PC-9 (cell line): ENCODE results near the gene SYT2.
"Not testable (repeated sequence)": the region's sequence is repeated elsewhere in the genome, so short reads cannot be mapped to it uniquely, and the experiment has no call there.

Experiments
- EZH2 ChIP-seq: fragments of 200-600 bp; sonication (generic); IDR thresholded peaks from 2 replicates; pipeline ENCODE4 v1.8.0; 2017; ENCODE audit warnings: antibody characterized with exemption, low read depth
- TF ChIP-seq, protein P1 (sequence below): fragments of 200-600 bp; sonication (generic); conservative IDR thresholded peaks from 2 replicates; pipeline ENCODE4 v1.6.1; 2017; ENCODE audit warnings: mixed run types, antibody characterized with exemption, mild to moderate bottlenecking, moderate library complexity

DNA sequence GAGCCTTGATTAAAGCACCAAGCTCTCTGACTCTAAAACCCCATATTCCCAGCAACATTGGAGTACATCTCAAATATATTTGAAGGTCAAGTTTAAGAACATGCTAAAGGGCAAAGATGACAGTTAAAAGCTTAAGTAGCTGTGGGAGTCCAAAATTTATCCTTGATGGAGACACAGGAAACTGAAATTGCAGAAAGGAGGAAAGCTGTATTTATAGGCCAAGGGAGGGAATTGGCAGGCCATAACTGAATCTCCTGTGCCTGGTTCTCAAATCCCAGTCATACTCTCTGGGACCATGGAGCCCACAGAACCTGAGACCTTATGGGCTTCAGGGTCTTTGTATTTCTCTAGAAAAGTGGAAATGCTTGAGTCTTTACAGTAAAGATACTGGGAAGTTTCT lies 167.8 kb downstream of the SYT2 start:
- TF ChIP-seq, protein P1, sequence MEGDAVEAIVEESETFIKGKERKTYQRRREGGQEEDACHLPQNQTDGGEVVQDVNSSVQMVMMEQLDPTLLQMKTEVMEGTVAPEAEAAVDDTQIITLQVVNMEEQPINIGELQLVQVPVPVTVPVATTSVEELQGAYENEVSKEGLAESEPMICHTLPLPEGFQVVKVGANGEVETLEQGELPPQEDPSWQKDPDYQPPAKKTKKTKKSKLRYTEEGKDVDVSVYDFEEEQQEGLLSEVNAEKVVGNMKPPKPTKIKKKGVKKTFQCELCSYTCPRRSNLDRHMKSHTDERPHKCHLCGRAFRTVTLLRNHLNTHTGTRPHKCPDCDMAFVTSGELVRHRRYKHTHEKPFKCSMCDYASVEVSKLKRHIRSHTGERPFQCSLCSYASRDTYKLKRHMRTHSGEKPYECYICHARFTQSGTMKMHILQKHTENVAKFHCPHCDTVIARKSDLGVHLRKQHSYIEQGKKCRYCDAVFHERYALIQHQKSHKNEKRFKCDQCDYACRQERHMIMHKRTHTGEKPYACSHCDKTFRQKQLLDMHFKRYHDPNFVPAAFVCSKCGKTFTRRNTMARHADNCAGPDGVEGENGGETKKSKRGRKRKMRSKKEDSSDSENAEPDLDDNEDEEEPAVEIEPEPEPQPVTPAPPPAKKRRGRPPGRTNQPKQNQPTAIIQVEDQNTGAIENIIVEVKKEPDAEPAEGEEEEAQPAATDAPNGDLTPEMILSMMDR = not testable (repeated sequence)
- not testable (repeated sequence) for TF ChIP-seq EZH2
